Mesothelial cell of epicardium (in vitro differentiated cells): Measurements from ENCODE around the gene SPDEF. TPM values are rescaled to one million over a fixed set of nuclear protein-coding genes. Genes with fewer than 3 reads are reported as not detected.

Experiments used
- DNase-seq, 2 experiments: peaks; one replicate each; pipeline ENCODE4 v3.0.0; 2021; ENCODE audit warnings: low spot score in 2 of 2; ENCODE audit not compliant: unreplicated experiment in 2 of 2
- H3K27ac Mint-ChIP-seq: 2 replicates; pipeline ENCODE4 v1.8.0; 2021; ENCODE audit warnings: mixed read lengths
- H3K27me3 Mint-ChIP-seq: 2 replicates; pipeline ENCODE4 v1.8.0; 2021; ENCODE audit warnings: low read depth, mixed read lengths
- H3K36me3 Mint-ChIP-seq: 2 replicates; pipeline ENCODE4 v1.8.0; 2021; ENCODE audit warnings: mixed read lengths
- H3K4me1 Mint-ChIP-seq: 2 replicates; pipeline ENCODE4 v1.8.0; 2021; ENCODE audit warnings: mixed read lengths
- H3K4me3 Mint-ChIP-seq: 2 replicates; pipeline ENCODE4 v1.8.0; 2021; ENCODE audit warnings: mild to moderate bottlenecking, moderate library complexity, mixed read lengths
- H3K9me3 Mint-ChIP-seq: 2 replicates; pipeline ENCODE4 v1.8.0; 2021; ENCODE audit warnings: mixed read lengths
- CTCF ChIP-seq: fragments of 200-600 bp; sonication (generic); IDR thresholded peaks from one replicate; pipeline ENCODE4 v1.5.0; 2021; ENCODE audit warnings: antibody characterized with exemption; ENCODE audit not compliant: unreplicated experiment
- total RNA-seq: library from RNA; stranded (reverse); gene quantifications from 3 replicates; pipeline ENCODE4 v1.2.1, GENCODE V29; 2021

Gene SPDEF
- total RNA-seq, 1 donor from 2014 or later = 0.34 TPM

GRCh38 chr6:34517461-34517881, 38.7 kb downstream of the SPDEF start:
- no peaks in the 10 kb centered on the region for H3K9me3 Mint-ChIP-seq
- peaks cover 9% of the 10 kb centered on the region for H3K27me3 Mint-ChIP-seq
- no peaks in the 10 kb centered on the region for H3K36me3 Mint-ChIP-seq
- no peak for TF ChIP-seq CTCF
- peaks cover 21% of the 10 kb centered on the region for H3K4me1 Mint-ChIP-seq
- H3K27ac Mint-ChIP-seq = no peak overlapping the region
- no peak overlapping the region for H3K4me3 Mint-ChIP-seq
- DNase-seq = no peak

- TF ChIP-seq CTCF = no peak
- Mint-ChIP-seq H3K9me3 (no peaks in the 10 kb centered on the region), H3K4me1 (peaks cover 25% of the 10 kb centered on the region), H3K36me3 (no peaks in the 10 kb centered on the region), H3K27ac (no peak overlapping the region), H3K4me3 (no peak overlapping the region), H3K27me3 (peaks cover 9% of the 10 kb centered on the region)
- no peak for DNase-seq
Measured at GRCh38 chr6:34516391-34517324, 39.5 kb downstream of the SPDEF start.

GRCh38 chr6:34515473-34516387, 40.4 kb downstream of the SPDEF start:
- TF ChIP-seq CTCF = no peak
- DNase-seq = no peak
- Mint-ChIP-seq H3K27me3 (peaks cover 9% of the 10 kb centered on the region), H3K9me3 (no peaks in the 10 kb centered on the region), H3K27ac (no peak overlapping the region), H3K4me3 (no peak overlapping the region), H3K4me1 (peaks cover 28% of the 10 kb centered on the region), H3K36me3 (no peaks in the 10 kb centered on the region)

GRCh38 chr6:34514593-34515472, 41.3 kb downstream of the SPDEF start:
- Mint-ChIP-seq H3K36me3 (no peaks in the 10 kb centered on the region), H3K9me3 (peaks cover 6% of the 10 kb centered on the region), H3K4me3 (peak overlapping the region; percentile 57), H3K4me1 (peaks cover 28% of the 10 kb centered on the region), H3K27me3 (peaks cover 9% of the 10 kb centered on the region), H3K27ac (peak overlapping the region; percentile 77)
- TF ChIP-seq CTCF = no peak
- peak; percentile 69 for DNase-seq

- Mint-ChIP-seq H3K27ac (no peak overlapping the region), H3K4me1 (peaks cover 28% of the 10 kb centered on the region), H3K4me3 (peak overlapping the region; percentile 57), H3K9me3 (peaks cover 10% of the 10 kb centered on the region), H3K36me3 (no peaks in the 10 kb centered on the region), H3K27me3 (peaks cover 9% of the 10 kb centered on the region)
- no peak for TF ChIP-seq CTCF
- DNase-seq = no peak
Measured at GRCh38 chr6:34514112-34514511, 42.0 kb downstream of the SPDEF start.
